Panc1 (cell line): Measurements from ENCODE around the gene PNMA1.

Experiments used
- POLR2AphosphoS5 ChIP-seq: IDR thresholded peaks from 2 replicates; pipeline ENCODE4 v1.6.1; 2012; ENCODE audit warnings: mild to moderate bottlenecking, low read depth, low read length, moderate library complexity
- TF ChIP-seq, protein P1 (sequence below): fragments of 450-650 bp; IDR thresholded peaks from 2 replicates; pipeline ENCODE4 v1.5.1; 2017; ENCODE audit warnings: mild to moderate bottlenecking

DNA sequence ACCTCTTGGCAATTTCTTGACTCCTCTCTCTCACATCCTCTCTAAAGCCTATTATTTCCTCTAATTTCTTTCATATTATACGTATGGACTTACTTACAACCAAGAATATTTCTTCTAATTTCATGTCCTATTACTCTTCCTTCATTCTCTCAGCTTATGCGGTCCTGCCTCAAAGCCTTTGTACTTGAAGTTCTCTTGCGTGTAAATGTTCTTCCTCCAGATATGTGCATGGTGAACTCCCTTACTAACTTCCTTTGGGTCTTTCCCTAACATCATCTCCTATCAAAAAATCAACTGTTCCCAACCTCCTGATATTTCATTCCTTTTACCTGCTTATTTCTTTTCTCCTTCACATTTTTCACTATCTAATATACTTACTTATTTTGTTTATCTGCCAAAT is 46.3 kb downstream of the PNMA1 start:
- TF ChIP-seq, protein P1, sequence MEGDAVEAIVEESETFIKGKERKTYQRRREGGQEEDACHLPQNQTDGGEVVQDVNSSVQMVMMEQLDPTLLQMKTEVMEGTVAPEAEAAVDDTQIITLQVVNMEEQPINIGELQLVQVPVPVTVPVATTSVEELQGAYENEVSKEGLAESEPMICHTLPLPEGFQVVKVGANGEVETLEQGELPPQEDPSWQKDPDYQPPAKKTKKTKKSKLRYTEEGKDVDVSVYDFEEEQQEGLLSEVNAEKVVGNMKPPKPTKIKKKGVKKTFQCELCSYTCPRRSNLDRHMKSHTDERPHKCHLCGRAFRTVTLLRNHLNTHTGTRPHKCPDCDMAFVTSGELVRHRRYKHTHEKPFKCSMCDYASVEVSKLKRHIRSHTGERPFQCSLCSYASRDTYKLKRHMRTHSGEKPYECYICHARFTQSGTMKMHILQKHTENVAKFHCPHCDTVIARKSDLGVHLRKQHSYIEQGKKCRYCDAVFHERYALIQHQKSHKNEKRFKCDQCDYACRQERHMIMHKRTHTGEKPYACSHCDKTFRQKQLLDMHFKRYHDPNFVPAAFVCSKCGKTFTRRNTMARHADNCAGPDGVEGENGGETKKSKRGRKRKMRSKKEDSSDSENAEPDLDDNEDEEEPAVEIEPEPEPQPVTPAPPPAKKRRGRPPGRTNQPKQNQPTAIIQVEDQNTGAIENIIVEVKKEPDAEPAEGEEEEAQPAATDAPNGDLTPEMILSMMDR = no peak
- no peak for TF ChIP-seq POLR2AphosphoS5
